ENCODE results near the gene PROZ.

PROZ gene

GRCh38 chr13:113150550-113151365 is 7.7 kb upstream of the PROZ start:
- Histone ChIP-seq H3K4me1 (ENCODE audit: control insufficient read depth, insufficient read depth, low read length) (peaks cover 2% of the 10 kb centered on the region), H3K4me3 (ENCODE audit: low read depth, low read length) (no peak overlapping the region), H3K27ac (ENCODE audit: extremely low read depth, low read depth, low read length) (no peak overlapping the region), H3K36me3 (ENCODE audit: control insufficient read depth in 2 of 2, insufficient read depth in 1 of 2, low read length in 2 of 2) (no peaks in the 10 kb centered on the region), H3K9me3 (ENCODE audit: control insufficient read depth, insufficient read depth, low read depth, low read length) (no peaks in the 10 kb centered on the region)
- TF ChIP-seq ZBTB17 (tag by site-specific recombination; IDR thresholded peaks at IDR 0.05) (peak; percentile 47), ZNF548 (tag by site-specific recombination; IDR thresholded peaks at IDR 0.05) (no peak), ZNF670 (tag by site-specific recombination; IDR thresholded peaks at IDR 0.05; ENCODE audit: low read depth) (no peak)
- CTCF ChIA-PET = no interaction called here
- POLR2A ChIA-PET = no interaction called here

GRCh38 chr13:113151745-113152690 is 6.4 kb upstream of the PROZ start:
- CTCF ChIA-PET = no interaction called here
- Histone ChIP-seq H3K36me3 (ENCODE audit: control insufficient read depth in 2 of 2, insufficient read depth in 1 of 2, low read length in 2 of 2) (no peaks in the 10 kb centered on the region), H3K9me3 (ENCODE audit: control insufficient read depth, insufficient read depth, low read depth, low read length) (no peaks in the 10 kb centered on the region), H3K4me1 (ENCODE audit: control insufficient read depth, insufficient read depth, low read length) (peaks cover 2% of the 10 kb centered on the region), H3K27ac (ENCODE audit: extremely low read depth, low read depth, low read length) (no peak overlapping the region), H3K4me3 (ENCODE audit: low read depth, low read length) (no peak overlapping the region)
- POLR2A ChIA-PET = interaction anchor here (0.6 kb wide), 1 partner anchor 118 kb away, joined by 5 read pairs; no protein-coding TSS in a partner anchor
- no peak for TF ChIP-seq ZSCAN4 (tag by site-specific recombination; IDR thresholded peaks at IDR 0.05)
- peak; percentile 35; the same call in 1 of the 2 replicates for TF ChIP-seq ZBTB17 (tag by site-specific recombination; IDR thresholded peaks at IDR 0.05)
- peak; percentile 89; the same call in 1 of the 2 replicates for TF ChIP-seq ZNF596 (tag by site-specific recombination; IDR thresholded peaks at IDR 0.05)
- no peak for TF ChIP-seq ZNF585B (tag by site-specific recombination; IDR thresholded peaks at IDR 0.05)
- no peak for TF ChIP-seq ZNF707 (tag by site-specific recombination; IDR thresholded peaks at IDR 0.05)
- no peak for TF ChIP-seq ZNF18 (tag by site-specific recombination; IDR thresholded peaks at IDR 0.05)
- TF ChIP-seq YY1 (tag by site-specific recombination; IDR thresholded peaks at IDR 0.05) = no peak

GRCh38 chr13:113152691-113152983 is 5.8 kb upstream of the PROZ start:
- Histone ChIP-seq H3K4me3 (ENCODE audit: low read depth, low read length) (no peak overlapping the region), H3K27ac (ENCODE audit: extremely low read depth, low read depth, low read length) (no peak overlapping the region), H3K4me1 (ENCODE audit: control insufficient read depth, insufficient read depth, low read length) (peaks cover 2% of the 10 kb centered on the region), H3K9me3 (ENCODE audit: control insufficient read depth, insufficient read depth, low read depth, low read length) (no peaks in the 10 kb centered on the region), H3K36me3 (ENCODE audit: control insufficient read depth in 2 of 2, insufficient read depth in 1 of 2, low read length in 2 of 2) (no peaks in the 10 kb centered on the region)
- TF ChIP-seq ZNF366 (tag by site-specific recombination; conservative IDR thresholded peaks at IDR 0.05) (peak; percentile 63), ZNF561 (tag by site-specific recombination; IDR thresholded peaks at IDR 0.05; ENCODE audit: borderline replicate concordance) (no peak), ZNF24 (tag by site-specific recombination; IDR thresholded peaks at IDR 0.05) (no peak), ZNF202 (tag by site-specific recombination; IDR thresholded peaks at IDR 0.05; ENCODE audit: borderline replicate concordance) (peak; percentile 20; the same call in 1 of the 2 replicates), ZNF341 (tag by site-specific recombination; IDR thresholded peaks at IDR 0.05; ENCODE audit: low read depth) (no peak), ZBTB20 (tag by site-specific recombination; IDR thresholded peaks at IDR 0.05) (no peak), ZBTB17 (tag by site-specific recombination; IDR thresholded peaks at IDR 0.05) (0 out of 2 replicates have a peak, but pooled peaks have one; percentile 11), ZNF2 (tag by site-specific recombination; IDR thresholded peaks at IDR 0.05) (no peak)
- ChIA-PET CTCF (no interaction called here), POLR2A (no interaction called here)
